ENCODE data around the gene DENND4C.
"Not testable (repeated sequence)": the region's sequence is repeated elsewhere in the genome, so short reads cannot be mapped to it uniquely, and the experiment has no call there.

Gene DENND4C

DNA sequence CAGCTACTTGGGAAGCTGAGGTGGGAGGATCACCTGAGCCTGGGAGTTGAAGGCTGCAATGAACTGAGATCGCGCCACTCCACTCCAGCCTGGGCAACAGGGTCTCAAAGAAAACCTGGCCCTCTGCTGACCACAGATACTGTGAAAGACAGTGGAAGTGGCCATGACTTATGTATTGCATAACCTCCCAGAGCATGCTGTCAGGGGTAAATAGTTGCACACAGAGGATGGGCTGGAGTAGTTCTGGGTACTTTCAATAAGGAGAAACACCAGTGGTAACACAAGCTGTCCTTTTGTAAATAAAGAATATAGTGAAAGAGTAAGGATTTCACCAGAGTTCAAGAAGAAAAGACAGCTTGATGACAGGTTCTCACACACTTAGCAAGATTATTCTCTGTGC lies 180.1 kb downstream of the DENND4C start:
- FAIRE-seq (no peak), DNase-seq (ENCODE audit: insufficient read length, low spot score) (no peak)
- TF ChIP-seq, protein P1, sequence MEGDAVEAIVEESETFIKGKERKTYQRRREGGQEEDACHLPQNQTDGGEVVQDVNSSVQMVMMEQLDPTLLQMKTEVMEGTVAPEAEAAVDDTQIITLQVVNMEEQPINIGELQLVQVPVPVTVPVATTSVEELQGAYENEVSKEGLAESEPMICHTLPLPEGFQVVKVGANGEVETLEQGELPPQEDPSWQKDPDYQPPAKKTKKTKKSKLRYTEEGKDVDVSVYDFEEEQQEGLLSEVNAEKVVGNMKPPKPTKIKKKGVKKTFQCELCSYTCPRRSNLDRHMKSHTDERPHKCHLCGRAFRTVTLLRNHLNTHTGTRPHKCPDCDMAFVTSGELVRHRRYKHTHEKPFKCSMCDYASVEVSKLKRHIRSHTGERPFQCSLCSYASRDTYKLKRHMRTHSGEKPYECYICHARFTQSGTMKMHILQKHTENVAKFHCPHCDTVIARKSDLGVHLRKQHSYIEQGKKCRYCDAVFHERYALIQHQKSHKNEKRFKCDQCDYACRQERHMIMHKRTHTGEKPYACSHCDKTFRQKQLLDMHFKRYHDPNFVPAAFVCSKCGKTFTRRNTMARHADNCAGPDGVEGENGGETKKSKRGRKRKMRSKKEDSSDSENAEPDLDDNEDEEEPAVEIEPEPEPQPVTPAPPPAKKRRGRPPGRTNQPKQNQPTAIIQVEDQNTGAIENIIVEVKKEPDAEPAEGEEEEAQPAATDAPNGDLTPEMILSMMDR (IDR thresholded peaks at IDR 0.05; ENCODE audit: insufficient read depth, missing control alignments): no peak

DNA sequence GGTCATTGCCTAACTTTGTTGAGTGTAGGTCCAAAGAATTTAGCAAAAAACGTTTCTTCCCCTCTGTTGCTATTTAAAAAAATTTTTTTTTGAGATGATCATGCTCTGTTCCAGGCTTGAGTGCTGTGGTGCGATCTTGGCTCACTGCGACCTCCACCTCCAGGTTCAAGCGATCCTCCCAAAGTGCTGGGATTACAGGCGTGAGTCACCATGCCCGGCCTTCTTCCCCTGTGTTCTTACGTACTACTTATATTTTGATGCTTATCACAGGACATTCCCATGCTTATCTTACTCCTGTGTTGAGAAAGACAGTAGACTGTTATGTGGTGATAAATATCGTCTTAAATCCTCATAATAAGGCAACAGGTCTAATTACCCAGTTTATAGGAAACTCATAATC lies 180.8 kb downstream of the DENND4C start:
- DNase-seq (ENCODE audit: insufficient read length, low spot score): no peak
- FAIRE-seq: no peak
- TF ChIP-seq, protein P1 (IDR thresholded peaks at IDR 0.05; ENCODE audit: insufficient read depth, missing control alignments): no peak

DNA sequence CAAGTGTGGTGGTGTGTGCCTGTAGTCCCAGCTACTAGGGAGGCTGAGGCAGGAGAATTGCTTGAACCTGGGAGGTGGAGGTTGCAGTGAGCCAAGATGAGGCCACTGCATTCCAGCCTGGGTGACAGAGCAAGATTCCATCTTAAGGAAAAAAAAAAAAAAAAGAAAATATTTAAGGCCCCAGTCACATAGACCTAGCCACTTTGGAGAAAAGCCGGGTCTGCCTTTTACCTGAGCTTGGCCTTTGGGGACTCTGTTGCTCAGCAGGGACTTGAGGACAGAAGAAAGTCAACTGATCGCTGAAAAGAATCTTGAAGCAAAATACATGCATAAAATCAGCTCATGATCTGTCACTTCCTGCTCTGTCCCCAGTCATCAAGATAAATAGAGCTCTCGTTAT lies 183.0 kb downstream of the DENND4C start:
- not testable (repeated sequence) for DNase-seq (ENCODE audit: insufficient read length, low spot score); FAIRE-seq

DNA sequence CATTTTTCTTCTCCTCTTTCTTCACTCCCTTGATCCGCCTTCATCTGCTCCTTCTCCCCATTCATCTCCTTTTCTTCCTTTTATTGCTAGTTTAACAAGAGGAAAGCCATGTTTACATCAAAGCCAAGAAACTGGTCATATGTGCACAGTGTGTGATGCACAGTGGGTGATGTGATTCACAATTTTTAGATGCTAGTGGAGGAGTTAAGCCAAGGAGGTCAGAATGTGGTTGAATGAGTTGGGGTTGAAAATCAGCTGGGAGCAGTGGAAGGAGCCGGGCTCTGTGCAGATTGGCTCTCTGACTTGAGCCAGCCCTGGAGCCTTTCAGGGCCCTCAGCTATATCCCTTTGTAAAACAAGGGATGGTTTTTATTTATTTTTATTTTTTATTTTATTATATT lies 185.7 kb downstream of the DENND4C start:
- DNase-seq (ENCODE audit: insufficient read length, low spot score) (no peak), FAIRE-seq (no peak)
- TF ChIP-seq, protein P1 (IDR thresholded peaks at IDR 0.05; ENCODE audit: insufficient read depth, missing control alignments): no peak

DNA sequence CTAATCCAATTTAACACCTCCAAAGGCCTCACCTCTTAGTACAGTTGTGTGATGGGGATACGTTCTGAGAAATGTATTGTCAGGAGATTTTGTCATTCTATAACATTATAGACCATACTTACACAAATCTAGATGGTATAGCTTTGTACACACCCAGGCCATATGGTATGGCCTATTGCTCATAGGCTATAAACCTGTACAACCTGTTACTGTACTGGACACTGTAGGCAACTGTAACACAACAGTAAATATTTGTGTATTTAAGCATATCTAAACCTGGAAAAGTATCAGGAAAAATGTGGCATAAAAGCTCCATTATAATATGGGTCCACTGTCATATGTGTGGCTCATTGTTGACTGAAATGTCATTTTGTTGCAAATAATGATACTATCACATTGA lies 190.4 kb downstream of the DENND4C start:
- DNase-seq (ENCODE audit: insufficient read length, low spot score): no peak
- FAIRE-seq: no peak
- TF ChIP-seq, protein P1 (IDR thresholded peaks at IDR 0.05; ENCODE audit: insufficient read depth, missing control alignments): no peak

Data from D721Med (cell line).